BE2C (cell line): Measurements from ENCODE around the gene TES.
"Not testable (repeated sequence)": the region's sequence is repeated elsewhere in the genome, so short reads cannot be mapped to it uniquely, and the experiment has no call there.

Source experiments
- DNase-seq: peaks from one replicate; pipeline ENCODE4 v3.0.0-alpha.2; 2020
- H3K27me3 ChIP-seq: fragments of 250-450 bp; sonication (Bioruptor Pico); 2 replicates; pipeline ENCODE4 v1.5.1; 2020; ENCODE audit warnings: mild to moderate bottlenecking
- H3K36me3 ChIP-seq: fragments of 250-450 bp; sonication (Bioruptor Pico); 2 replicates; pipeline ENCODE4 v1.5.1; 2020; ENCODE audit warnings: mild to moderate bottlenecking
- H3K4me1 ChIP-seq: fragments of 250-450 bp; sonication (Bioruptor Pico); 2 replicates; pipeline ENCODE4 v1.5.1; 2020
- H3K4me3 ChIP-seq: 2 replicates; pipeline ENCODE4 v1.5.1; 2011; ENCODE audit warnings: low read depth, low read length
- H3K9me3 ChIP-seq: fragments of 250-450 bp; sonication (Bioruptor Pico); 2 replicates; pipeline ENCODE4 v1.5.1; 2020
- TF ChIP-seq, protein P1 (sequence below): IDR thresholded peaks from 2 replicates; pipeline ENCODE4 v1.5.1; 2012; ENCODE audit warnings: mild to moderate bottlenecking, low read depth, low read length

TES gene

DNA sequence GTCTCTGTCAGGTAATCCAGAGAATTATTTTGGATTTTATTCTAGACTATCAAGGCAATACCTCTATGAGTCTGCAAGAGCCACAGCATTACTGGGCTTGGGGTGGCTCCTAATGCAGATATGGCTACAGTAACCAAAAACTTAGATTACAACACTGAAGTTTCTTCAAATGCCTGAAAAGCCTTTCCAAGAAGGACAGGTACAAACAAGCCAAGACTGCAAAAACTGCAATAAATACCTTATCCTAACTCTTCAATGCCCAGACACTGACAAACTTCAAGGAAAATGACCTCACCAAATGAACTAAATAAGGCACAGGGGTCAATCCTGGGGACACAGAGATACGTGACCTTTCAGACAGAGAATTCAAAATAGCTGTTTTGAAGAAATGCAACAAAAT lies 82.0 kb downstream of the TES start:
- DNase-seq, result no peak
- Histone ChIP-seq H3K27me3 (no peaks in the 10 kb centered on the region), H3K36me3 (no peaks in the 10 kb centered on the region), H3K9me3 (no peaks in the 10 kb centered on the region), H3K4me3 (no peak overlapping the region), H3K4me1 (no peaks in the 10 kb centered on the region)
- TF ChIP-seq, protein P1, sequence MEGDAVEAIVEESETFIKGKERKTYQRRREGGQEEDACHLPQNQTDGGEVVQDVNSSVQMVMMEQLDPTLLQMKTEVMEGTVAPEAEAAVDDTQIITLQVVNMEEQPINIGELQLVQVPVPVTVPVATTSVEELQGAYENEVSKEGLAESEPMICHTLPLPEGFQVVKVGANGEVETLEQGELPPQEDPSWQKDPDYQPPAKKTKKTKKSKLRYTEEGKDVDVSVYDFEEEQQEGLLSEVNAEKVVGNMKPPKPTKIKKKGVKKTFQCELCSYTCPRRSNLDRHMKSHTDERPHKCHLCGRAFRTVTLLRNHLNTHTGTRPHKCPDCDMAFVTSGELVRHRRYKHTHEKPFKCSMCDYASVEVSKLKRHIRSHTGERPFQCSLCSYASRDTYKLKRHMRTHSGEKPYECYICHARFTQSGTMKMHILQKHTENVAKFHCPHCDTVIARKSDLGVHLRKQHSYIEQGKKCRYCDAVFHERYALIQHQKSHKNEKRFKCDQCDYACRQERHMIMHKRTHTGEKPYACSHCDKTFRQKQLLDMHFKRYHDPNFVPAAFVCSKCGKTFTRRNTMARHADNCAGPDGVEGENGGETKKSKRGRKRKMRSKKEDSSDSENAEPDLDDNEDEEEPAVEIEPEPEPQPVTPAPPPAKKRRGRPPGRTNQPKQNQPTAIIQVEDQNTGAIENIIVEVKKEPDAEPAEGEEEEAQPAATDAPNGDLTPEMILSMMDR, result no peak

DNA sequence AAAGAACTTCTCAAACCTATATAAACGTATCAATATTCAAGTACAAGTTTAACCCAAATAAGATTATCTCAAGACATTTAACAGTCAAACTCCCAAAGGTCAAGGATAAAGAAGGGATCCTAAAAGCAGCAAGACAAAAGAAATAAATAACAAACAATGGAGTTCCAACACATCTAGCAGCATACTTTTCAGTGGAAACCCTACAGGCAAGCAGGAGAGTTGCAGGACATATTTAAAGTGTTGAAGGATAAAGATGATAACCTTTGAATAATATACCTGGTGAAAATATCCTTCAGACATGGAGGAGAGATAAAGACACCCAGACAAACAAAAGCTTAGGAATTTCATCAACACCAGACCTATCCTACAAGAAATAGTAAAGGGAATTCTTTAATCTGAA lies 82.8 kb downstream of the TES start:
- TF ChIP-seq, protein P1, result no peak
- DNase-seq, result no peak
- Histone ChIP-seq H3K4me3 (no peak overlapping the region), H3K4me1 (no peaks in the 10 kb centered on the region), H3K9me3 (no peaks in the 10 kb centered on the region), H3K27me3 (no peaks in the 10 kb centered on the region), H3K36me3 (no peaks in the 10 kb centered on the region)

DNA sequence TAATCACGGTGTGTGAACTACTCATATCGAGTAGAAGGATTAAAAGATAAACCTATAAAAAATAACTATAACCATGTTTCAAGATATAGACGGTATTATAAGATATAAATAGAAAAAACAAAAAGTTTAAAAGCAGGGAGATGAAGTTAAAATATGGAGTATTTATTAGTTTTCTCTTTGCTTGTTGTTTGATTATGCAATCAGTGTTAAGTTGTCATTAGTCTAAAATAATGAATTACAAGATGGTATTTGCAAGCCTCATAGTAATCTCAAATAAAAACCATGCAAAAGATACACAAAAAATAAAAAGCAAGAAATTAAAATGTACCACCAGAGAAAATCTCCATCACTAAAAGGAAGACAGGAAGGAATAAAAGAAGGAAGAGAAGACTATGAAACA lies 83.3 kb downstream of the TES start:
- Histone ChIP-seq H3K4me3 (no peak overlapping the region), H3K4me1 (no peaks in the 10 kb centered on the region), H3K9me3 (no peaks in the 10 kb centered on the region), H3K27me3 (no peaks in the 10 kb centered on the region), H3K36me3 (no peaks in the 10 kb centered on the region)
- TF ChIP-seq, protein P1, result no peak
- DNase-seq, result no peak

DNA sequence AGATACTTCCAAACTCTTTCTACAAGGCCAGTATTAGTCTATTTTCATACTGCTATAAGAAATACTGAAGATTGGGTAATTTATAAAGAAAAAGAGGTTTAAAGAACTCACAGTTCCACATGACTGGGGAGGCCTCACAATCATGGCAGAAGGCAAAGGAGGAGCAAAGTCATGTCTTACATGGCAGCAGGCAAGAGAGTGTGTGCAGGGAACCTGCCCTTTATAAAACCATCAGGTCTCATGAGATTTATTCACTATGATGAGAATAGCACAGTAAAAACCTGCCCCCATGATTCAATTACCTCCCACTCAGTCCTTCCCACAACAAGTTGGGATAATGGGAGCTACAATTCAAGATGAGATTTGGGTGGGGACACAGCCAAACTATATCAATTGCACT lies 85.6 kb downstream of the TES start:
- not testable (repeated sequence) for H3K9me3 ChIP-seq, H3K36me3 ChIP-seq, DNase-seq, H3K27me3 ChIP-seq, H3K4me3 ChIP-seq, H3K4me1 ChIP-seq

DNA sequence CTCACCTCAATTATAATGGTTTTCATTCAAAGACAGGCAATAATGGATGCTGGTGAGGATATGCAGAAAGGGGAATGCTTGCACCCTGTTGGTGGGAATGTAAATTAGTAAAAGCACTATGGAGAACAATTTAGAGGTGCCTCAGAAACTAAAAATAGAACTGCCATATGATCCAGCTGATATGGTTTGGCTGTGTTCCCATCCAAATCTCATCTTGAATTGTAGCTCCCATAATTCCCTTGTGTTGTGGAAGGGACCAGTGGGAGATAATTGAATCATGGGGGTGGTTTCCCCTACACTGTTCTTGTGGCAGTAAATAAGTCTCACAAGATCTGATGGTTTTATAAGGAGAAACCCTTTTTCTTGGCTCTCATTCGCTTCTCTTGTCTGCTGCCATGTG lies 87.7 kb downstream of the TES start:
- Histone ChIP-seq H3K36me3 (no peaks in the 10 kb centered on the region), H3K4me3 (no peak overlapping the region), H3K27me3 (no peaks in the 10 kb centered on the region), H3K9me3 (no peaks in the 10 kb centered on the region), H3K4me1 (no peaks in the 10 kb centered on the region)
- TF ChIP-seq, protein P1, result no peak
- DNase-seq, result no peak

DNA sequence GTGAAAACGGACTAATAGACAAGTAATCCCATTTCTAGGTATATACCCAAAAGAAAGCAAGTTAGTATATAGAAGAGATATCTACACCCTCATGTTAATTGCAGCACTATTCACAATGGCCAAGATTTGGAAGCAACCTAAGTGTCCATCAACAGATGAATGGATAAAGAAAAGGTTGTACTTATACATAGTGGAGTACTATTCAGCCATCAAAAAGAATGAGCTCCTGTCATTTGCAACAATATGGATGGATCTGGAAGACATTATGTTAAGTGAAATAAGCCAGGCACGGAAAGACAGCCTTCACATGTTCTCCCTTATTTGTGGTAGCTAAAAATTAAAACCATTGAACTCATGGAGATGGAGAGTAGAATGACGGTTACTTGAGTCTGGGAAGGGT lies 88.2 kb downstream of the TES start:
- TF ChIP-seq, protein P1, result no peak
- no peaks in the 10 kb centered on the region for H3K36me3 ChIP-seq

More for the DNA sequence above, 88.2 kb downstream of the TES start:
- H3K4me3 ChIP-seq, result no peak overlapping the region
- H3K9me3 ChIP-seq, result no peaks in the 10 kb centered on the region
- no peak for DNase-seq
- no peaks in the 10 kb centered on the region for H3K4me1 ChIP-seq
- H3K27me3 ChIP-seq, result no peaks in the 10 kb centered on the region
